ENCODE data around the gene LLCFC1. TPM values are rescaled to one million over a fixed set of nuclear protein-coding genes. Genes with fewer than 3 reads are reported as not detected.
A peak's percentile ranks its signal among the peaks of the same experiment; 100 is the strongest.

LLCFC1 gene
- not detected for total RNA-seq

GRCh38 chr7:142939226-142939910 is at the start of gene LLCFC1:
Gene LLCFC1, plus strand, starts transcription at chr7:142939484. Its CDS starts 138 bp downstream, at chr7:142939622.
- no peak for ATAC-seq

GRCh38 chr7:142889816-142890215 is 49.5 kb upstream of the LLCFC1 start:
- no peak for ATAC-seq

GRCh38 chr7:142890874-142891485 is 48.3 kb upstream of the LLCFC1 start:
- no peak for ATAC-seq

- no peak for ATAC-seq
These were observed 47.7 kb upstream of the LLCFC1 start for GRCh38 chr7:142891490-142892082.

- no peak for ATAC-seq
These were observed 46.3 kb upstream of the LLCFC1 start for GRCh38 chr7:142892951-142893350.

GRCh38 chr7:142894112-142894984 is 44.9 kb upstream of the LLCFC1 start:
- ATAC-seq: no peak

- no peak for ATAC-seq
These were observed 44.2 kb upstream of the LLCFC1 start for GRCh38 chr7:142894985-142895593.

GRCh38 chr7:142896151-142896550 is 43.1 kb upstream of the LLCFC1 start:
- ATAC-seq: no peak

- no peak for ATAC-seq
These were observed 42.4 kb upstream of the LLCFC1 start for GRCh38 chr7:142896741-142897379.

GRCh38 chr7:142897691-142898090 is 41.6 kb upstream of the LLCFC1 start:
- no peak for ATAC-seq

- peak; percentile 77 for ATAC-seq
These were observed 40.7 kb upstream of the LLCFC1 start for GRCh38 chr7:142898377-142899170.

GRCh38 chr7:142899661-142900060 is 39.6 kb upstream of the LLCFC1 start:
- no peak for ATAC-seq

- peak; percentile 51 for ATAC-seq
These were observed 37.6 kb upstream of the LLCFC1 start for GRCh38 chr7:142901426-142902259.

GRCh38 chr7:142904128-142904527 is 35.2 kb upstream of the LLCFC1 start:
- ATAC-seq: no peak

- ATAC-seq: no peak
These were observed 33.5 kb upstream of the LLCFC1 start for GRCh38 chr7:142905759-142906158.

- ATAC-seq: no peak
These were observed 32.6 kb upstream of the LLCFC1 start for GRCh38 chr7:142906643-142907042.

GRCh38 chr7:142908290-142908689 is 31.0 kb upstream of the LLCFC1 start:
- ATAC-seq: no peak

GRCh38 chr7:142908921-142909890 is 30.1 kb upstream of the LLCFC1 start:
- peak; percentile 64 for ATAC-seq

GRCh38 chr7:142910031-142910433 is 29.3 kb upstream of the LLCFC1 start:
- peak; percentile 72 for ATAC-seq
